HG03575 (cell line): Measurements from ENCODE around the gene WDR86.

Experiments used
- ATAC-seq: cut with Tn5 transposase; IDR thresholded peaks from one replicate; pipeline ENCODE4 v1.9.1; 2021; ENCODE audit not compliant: unreplicated experiment, insufficient number of reproducible peaks, low FRiP score; ENCODE audit errors: extremely low read depth

Gene WDR86

DNA sequence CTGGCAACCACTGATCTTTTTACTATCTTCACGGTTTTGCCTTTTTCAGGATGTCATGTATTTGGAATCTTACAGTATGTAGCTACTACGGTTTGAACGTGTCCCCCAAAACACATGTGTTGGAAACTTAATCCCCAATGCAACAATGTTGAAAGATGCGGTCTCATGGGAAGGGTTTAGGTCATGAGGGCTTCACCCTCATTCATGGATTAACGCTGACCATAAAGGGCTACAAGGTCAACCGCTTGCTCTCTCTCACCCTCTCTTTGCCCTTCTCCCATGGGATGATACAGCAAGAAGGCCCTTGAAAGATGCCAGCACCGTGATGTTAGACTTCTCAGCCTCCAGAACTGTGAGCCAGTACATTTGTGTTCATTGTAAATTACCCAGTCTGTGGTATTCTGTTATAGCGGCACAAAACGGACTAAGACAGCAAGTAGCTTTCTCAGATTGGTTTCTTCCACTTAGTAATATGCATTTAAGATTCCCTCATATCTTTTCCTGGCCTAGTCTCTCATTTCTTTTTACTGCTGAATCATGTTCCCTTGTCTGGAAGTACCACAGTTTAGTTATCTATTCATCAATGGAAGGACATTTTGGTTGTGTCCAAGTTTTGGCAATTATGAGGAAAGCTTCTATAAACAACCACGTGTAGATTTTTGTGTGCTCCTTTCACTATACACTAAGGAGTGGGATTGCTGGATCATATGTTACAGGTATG lies 33.1 kb upstream of the WDR86 start:
- no peak for ATAC-seq

DNA sequence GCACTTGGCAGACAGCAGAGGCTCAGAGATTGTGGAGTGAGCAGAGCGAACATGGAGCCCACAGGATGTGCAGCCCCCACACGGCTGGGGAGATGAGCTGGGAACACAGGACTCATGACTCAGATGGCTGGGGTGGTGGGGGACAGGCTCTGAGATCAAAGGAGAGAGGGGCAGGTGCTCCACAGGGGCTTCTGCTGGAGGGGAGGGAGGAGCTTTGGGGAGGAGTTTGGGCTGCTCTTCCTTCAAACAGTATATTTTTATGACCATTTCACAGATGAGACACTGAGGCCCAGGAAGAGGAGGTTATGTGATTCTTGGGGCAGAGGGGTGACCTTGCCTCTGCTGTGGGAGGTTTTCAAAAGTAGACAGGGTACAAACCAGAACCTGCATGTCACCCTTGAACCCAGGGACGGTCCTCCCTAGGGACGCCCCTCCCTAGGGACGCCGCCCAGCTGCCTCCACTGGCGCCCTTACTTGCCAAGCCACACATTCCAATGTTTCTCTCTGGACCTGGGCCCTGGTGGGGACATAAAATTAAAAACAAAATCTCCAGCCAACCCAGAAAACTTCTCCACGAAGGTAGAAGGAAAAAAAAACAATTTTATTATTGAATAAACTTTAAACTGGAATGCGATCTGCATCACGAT lies 31.1 kb upstream of the WDR86 start:
- ATAC-seq, result no peak

DNA sequence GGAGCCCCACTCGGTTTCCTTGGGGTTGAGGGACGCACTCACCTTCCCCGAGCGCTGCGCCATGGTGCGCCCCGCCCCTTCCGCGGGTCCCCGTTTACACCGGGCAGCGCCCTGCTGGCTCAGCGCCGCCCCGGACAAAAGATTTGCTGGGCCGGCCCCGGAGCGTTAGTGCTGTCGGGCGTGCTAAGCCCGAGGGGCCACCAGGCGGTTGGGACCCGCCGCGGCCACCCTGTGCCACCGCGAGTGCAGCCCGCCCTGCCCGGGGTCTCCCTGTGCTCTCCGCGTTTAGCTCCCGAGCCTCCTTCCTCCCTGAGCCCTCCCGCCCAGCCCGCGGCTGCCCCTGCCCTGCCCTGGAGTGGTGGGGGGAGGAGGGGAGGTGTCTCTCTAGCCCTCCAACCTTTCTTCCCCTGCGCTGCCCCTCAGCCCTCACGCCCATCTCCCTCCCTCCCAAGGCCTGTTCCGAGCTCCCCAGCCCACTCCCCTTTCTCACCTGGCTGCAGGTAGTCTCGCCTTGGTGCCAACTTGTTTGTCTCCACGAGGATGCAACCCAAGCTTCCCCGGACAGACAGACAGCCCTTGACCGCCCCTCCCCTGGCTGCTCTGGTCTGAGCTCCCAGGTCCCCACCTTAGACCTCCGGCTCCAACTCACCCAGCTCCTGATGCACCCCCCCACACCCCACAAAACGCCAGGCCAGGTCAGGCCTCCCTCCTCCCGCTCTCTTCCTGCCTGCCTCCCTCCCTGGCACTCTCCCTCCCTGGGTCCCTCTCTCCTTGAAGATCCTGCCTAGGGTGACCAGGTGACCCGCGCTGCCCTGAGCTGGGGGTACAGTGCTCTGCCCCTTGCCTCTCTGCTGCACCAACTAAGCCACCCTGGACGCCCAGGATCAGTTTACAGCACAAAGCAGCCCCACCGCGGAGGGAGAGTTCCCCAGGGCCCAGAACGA lies 30.3 kb upstream of the WDR86 start, which contains the start of gene CRYGN:
TSS of gene CRYGN (minus strand) at position 287 of the 944 bp plus-strand sequence. CDS start at position 63, 224 bp downstream.
- ATAC-seq, result no peak

DNA sequence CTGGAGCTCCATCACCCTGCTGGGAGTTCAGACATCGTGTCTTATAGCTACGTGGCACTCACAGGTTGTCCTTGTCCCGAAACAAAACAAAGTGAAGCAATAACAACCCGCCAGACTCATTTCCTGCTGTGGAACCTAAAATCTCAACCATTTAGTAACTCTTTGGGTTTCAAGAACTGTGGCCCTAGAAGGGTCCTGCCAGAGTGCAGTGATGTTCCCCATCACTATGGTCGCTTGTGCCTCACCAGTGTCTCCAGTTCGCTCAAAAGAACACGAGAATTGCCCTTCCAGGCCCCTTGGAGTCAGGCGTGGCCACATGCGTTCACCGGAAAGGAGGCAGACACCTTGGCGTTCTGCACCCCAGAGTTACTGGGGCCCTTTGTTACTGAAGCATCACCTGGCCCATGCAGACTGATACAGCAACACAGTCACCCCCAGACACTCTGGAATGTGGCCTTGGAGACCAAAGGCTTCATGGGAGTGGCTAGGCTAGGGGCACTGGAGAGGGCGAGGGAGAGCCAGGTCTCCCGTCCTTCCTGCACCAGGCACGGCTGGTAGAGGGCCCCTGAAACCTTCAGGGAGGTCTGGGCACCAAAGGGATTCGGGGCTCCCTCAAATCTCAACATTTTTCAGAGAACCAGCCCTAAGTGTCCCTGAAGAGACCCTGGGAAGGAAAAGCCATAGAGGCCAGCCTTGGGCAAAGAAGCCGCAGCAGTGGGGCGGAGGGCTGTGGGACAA lies 29.2 kb upstream of the WDR86 start:
- ATAC-seq, result no peak

DNA sequence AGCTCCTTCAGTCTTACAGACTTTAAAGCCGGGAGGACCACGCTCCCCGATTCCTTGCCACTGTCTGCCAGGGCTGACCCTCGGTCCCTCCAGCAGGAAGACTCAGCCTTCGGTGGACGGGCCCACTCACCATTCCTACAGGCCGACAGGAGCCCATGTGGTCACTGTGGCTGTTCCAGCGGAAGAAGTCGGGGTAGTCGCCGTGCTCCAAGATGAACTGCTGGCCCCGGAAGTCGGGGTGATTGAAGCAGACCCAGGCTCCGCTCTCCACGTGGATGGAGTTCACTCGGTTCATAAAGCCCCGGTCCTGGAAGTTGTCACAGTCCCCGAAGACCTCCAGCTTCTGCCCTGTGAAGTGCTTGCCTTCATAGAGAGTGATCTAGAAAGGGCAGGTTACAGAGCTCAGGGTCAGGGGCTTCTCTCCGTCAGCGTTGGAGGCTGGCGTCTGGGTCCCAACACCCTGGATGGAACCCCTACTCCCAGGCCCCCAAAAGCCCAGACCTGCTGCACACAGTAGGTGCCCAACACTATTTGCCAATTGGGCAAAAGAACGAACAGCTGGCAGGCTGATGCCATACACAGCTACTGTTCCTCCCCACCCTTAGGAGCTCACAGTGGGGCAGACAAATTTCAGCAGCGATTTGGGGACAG lies 28.2 kb upstream of the WDR86 start:
- ATAC-seq, result no peak

DNA sequence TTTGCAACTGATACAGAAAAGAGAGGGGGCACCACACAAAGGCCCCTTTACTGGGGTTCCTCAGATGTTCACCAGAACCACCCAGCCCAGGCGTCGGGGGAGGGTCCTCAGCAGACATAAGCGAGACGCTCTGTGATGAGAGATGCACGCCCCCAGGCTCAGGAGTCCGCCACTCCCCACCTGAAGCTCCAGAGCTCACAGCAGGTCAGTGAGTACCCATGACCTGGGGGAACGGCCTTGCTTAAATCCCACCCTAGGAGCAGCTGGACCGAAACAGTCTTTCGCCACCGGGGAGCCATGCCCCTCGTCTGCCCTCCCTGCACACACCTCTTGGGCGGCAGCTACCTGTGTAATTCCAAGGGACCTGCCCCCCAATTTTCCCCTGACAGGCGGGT lies 27.3 kb upstream of the WDR86 start:
- no peak for ATAC-seq

DNA sequence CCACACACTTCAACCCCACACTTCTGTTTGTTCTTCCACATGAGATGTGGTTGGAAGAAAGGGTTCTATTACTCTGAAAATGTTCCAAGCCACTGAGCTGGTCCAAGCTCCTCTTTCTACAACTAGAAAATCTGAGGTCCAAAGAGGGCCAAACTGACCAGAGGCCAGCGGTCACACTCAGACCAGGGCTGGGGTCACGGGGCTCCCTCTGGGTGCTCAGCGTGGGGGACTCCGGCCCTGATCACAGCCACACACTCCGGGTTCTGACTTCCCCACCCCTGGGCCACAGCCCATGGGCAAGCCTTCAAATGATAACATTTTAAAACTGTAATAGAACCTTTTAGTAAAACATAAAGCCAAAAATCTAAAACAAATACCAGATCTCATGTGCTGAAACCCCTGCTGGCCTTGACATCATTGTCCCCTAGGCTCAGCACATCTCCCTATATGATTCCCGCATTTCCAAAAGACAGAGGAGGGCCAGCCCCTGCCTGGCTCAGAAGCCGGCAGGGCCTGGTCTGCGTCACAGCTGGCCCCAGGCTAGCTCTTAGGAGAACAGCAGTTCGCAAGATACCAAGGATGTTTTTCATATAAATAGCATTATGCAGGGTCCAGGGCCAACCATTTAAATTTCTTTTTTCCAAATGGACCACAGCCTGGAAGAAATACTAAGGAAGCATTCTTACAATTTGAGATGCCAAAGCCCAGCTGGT lies 26.8 kb upstream of the WDR86 start:
- no peak for ATAC-seq

DNA sequence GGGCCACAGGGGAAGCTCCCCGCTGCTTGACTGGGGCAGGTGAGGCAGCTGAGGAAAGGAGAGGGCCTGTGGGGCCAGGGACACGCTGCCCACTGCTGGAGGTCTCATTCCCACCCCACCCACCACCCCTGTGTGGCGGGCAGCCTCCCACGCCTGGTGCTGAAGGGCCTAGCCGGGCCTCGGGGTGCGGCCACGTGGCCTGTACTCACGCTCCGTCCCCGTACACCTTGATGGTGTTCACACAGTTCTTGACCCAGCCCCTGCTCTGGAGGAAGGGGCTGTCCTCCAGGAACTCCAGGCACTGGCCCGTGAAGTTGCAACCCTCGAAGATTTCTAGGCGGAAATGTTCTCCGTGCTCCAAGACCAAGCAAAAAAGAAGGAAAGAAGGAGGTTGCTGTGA lies 26.1 kb upstream of the WDR86 start:
- no peak for ATAC-seq

DNA sequence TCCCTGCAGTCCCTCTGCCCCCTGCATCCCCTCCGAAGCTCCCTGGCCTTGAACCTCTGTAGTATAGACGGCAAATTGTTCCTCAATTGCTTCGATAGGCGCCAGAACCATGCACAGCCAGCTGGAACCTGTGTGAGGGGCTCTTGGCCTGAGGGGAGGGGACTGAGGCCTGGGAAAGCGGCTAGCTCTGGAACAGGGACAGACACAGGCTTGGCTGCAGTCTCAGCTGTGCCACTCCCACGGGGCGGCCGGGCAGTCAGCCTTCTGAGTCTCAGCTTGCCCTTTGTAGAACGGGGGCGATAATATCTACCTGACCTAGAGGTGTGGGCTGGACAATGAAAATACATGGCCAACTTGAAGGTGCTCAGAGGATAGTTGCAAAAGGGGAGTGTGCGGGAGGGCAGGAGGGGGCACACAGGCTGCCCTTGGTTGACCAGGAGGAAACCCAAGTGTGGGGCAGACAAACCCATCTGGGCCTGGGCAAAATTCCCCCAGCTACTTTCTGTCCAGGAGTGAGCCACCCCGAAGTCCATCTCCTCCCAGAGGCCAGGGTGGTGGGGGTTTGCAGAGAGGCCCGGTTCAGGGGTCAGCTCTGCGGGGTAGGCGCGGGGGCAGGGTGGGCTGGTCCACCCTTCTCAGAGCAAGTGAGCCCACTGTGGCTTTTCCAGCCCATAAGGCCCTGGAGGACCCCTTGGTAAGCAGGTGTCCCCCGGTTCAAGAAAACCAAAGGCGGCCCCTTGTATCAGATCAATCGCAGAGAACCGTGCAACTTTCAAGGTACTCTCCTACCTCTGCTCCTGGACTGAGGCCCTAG lies 25.5 kb upstream of the WDR86 start:
- no peak for ATAC-seq

DNA sequence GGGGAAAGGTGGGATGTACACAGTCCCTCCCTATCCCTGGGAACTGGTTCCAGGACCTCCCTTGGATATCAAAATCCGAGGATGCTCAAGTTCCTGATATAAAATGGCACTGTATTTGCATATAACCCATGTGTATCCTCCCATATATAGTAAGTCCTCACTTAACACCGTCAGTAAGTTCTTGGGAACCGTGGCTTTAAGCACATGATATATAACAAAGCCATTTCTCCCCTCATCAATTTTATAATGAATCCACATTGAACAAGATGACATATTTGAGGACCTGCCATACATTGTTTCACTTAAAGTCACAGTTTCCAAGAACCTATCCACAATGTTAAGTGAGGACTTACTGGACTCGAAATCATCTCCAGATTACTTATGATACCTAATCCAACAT lies 24.7 kb upstream of the WDR86 start:
- ATAC-seq, result no peak

DNA sequence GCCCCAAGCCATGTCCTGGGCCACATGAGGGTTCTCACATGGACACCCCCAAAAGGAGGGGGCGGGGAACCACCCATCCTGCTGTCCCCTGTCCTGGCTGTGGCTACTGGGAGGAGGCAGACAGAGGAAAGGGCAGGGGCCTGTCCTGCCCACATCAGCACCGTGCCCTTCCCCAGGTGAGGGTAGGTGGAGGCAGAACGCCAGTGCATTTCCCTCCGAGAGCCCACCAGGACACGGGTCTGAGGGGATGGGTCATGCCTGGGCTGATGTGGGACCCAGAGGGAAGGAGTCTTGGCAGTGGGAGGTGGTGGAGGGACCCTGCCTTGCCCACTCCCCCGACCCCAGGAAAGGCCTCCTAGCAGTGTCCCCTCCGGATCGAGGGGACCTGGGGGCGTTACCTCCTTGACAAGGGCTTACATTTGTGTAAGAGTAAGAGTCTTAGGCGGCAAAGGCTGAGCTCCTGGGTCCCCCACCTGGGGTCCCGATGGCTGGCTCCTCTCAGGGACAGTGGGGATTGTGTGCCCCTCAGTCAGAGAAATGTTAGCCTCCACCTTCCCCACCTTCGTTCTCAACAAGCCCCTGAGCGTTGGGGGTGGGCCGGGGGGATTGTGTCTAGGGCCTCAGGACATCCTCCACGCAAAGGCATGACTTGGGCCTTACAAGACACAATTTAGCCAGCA lies 24.0 kb upstream of the WDR86 start:
- ATAC-seq, result no peak

DNA sequence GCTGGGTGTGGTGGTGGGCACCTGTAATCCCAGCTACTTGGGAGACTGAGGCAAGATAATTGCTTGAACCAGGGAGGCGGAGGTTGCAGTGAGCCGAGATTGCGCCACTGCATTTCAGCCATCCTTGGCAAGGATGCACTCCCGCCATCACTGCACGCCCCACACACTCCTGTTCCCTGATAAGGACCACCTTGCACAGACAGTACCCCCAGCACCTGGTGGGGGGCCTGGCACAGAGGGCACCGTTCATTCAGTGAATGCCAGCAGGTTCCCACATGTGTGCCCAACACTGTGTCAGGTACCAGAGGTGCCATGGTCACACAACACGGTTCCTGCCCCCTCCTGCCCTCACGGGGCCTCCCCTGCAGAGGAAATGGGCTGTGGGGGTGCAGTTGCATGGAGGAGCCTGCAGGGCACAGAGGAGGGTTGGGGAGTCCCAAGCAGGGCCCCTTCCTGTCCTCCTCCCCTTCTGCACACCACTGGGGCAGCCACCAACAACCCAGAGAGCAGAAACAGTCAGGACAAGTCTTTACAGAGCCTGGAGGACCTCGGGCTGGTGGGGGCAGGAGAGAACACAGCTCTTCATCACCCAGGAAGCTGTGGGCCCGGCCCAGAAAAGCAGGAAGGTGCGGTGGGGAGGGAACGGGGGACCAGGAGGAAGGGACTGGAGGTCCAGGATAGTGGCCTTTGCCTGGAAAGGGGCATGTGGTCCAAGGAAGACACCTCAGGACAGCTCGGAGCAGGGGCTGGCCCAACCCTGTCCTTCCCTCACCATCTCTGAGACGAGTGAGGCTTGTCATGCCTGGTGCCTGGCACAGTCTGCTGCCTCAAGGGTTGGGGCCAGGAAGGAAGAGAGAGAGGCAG lies 23.1 kb upstream of the WDR86 start:
- ATAC-seq, result no peak

DNA sequence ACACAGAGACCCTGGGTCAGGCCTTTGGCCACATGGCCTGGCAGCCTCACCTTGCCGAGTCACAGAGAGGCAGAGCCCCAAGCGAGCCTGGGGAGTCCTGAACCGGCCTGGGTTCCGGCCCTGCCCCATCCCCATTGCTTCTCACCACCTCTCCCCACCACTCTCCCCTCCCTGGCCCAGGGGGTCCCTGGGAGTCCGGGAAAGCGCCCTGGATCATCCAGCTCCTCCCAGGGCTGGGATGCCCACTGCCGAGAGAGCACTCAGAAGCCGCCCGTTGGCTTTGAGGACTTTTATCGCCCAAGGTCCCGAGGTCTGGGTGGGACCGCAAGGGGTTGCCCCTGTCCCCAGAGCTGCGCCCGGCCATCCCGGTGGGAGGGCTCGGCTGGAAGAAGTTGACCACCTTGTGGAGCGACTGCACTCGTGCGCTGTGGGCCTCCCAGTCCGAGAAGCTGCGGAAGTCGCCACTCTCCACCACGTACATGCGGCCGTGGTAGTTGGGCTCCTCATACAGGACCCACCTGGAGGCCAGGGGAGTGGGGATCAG lies 22.0 kb upstream of the WDR86 start:
- no peak for ATAC-seq

DNA sequence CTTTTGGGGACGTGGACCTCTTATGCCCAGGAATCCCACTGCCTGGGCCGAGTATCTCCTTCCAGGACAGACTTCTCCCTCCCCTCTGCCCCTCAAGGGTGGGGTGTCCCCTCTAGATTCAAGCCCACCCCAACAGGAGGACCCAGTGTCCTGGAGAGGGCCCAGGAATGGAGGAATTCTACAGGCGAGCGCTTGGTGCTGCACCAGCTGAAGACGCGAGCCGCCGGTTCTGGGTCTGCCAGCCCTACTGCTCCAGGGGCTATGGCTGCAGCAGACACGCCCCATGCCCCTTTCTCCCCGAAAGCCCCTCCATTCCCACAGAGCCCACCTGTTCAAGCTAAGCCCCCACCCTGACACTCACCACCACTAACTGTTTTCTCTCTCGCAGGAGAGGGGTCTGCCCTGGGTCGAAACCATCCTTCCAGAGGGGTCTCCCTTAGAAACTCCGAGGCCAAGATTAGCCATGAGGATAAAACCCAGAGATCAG lies 21.5 kb upstream of the WDR86 start:
- no peak for ATAC-seq

DNA sequence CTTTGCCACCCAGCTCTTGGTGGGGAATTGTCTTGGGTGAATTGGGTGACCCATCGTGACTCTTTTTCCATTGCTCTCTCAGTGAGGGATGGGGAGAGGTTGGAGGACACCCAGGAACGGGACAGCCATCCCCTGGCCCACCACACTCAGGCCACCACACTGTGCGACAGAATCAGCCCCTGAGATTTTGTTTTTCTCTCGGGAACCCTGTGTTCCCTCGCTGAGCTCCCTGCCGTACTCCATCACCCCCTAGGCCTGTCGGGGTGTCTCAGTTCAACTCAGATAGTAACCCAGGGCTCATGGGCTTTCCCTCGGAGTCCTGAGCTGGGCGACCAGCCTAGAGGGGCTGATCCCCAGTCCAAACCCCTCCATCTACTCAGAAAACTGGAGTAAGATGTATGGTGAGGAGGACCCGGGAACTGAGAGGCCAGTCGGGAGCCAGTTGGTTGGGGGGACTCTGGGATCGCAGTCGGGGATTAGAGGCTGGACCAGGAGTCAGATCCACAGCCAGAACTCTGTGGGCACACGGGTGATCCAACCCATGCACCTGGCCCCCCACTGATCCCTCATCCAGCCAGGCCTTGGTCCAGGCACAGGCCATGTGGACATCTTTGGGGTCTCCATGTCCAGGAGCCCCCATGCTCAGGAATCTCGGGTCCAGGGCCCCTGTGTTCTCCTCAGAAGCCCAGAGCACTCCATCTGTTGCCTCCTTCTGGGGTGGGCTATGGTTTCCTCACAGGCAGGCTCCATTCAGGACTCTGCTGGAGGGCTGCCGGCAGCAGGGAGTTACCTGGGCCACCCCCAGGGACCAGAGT lies 20.8 kb upstream of the WDR86 start:
- no peak for ATAC-seq
